Measurements from ENCODE around the gene RUNX2.

Gene RUNX2

DNA sequence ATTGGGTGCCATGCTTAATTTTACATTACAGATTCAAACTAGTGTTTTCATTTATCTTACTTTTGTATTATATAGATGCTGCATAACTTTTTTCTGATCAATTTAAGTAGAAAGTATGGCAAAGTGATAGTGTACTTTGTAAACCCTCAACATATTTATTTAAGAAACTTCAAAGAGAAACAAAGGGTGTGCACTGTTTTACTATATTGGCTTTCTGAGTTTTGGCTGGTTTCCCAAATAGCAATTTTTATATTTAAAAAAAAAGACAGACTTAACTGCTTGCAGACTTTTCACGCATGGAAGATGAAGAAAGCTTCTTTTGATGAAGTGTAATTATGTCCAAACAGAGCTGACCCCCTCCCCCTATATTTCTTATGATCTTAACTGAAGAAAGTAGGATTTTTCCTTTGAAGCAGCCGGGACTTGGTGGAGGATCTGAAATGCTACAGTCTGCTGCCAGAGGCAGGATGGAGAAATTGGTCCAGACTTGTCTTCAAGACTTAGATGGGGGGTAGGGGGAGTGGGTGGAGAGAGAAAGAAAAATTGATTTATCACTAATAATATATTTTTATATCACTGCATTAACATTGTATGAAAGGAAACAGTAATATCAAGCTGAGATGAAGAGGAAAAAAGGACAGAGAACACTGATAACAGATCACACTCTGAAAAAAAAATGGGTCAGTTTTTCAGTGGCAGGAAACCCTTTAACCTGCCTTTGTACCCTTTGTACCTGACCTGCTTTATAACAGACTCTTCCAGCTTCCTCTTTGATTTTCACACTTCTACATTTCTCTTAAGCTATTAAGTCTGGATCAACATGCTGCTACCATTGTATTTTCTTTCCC lies 105.6 kb downstream of the RUNX2 start:
- ATAC-seq (ENCODE audit: low read depth) (no peak), DNase-seq (ENCODE audit: low spot score) (no peak)
- Histone ChIP-seq H3K9me3 (ENCODE audit: severe bottlenecking) (no peaks in the 10 kb centered on the region), H3K27me3 (ENCODE audit: insufficient read depth, poor library complexity, severe bottlenecking) (no peaks in the 10 kb centered on the region), H3K27ac (ENCODE audit: poor library complexity, severe bottlenecking) (peak overlapping the region; percentile 88), H3K4me1 (ENCODE audit: insufficient read depth, poor library complexity, severe bottlenecking) (peaks cover 56% of the 10 kb centered on the region), H3K4me3 (ENCODE audit: severe bottlenecking) (no peak overlapping the region), H3K36me3 (ENCODE audit: low read depth) (peaks cover 35% of the 10 kb centered on the region)
- TF ChIP-seq CTCF (IDR thresholded peaks at IDR 0.05; ENCODE audit: poor library complexity, severe bottlenecking), result no peak

- H3K4me3 ChIP-seq (ENCODE audit: severe bottlenecking), result no peak overlapping the region
- no peak for TF ChIP-seq CTCF (IDR thresholded peaks at IDR 0.05; ENCODE audit: poor library complexity, severe bottlenecking)
- peaks cover 62% of the 10 kb centered on the region for H3K4me1 ChIP-seq (ENCODE audit: insufficient read depth, poor library complexity, severe bottlenecking)
- H3K27me3 ChIP-seq (ENCODE audit: insufficient read depth, poor library complexity, severe bottlenecking), result no peaks in the 10 kb centered on the region
- H3K36me3 ChIP-seq (ENCODE audit: low read depth), result peaks cover 41% of the 10 kb centered on the region
- ATAC-seq (ENCODE audit: low read depth), result no peak
- peak overlapping the region; percentile 88 for H3K27ac ChIP-seq (ENCODE audit: poor library complexity, severe bottlenecking)
- no peaks in the 10 kb centered on the region for H3K9me3 ChIP-seq (ENCODE audit: severe bottlenecking)
- no peak for DNase-seq (ENCODE audit: low spot score)
Observed at GRCh38 chr6:45434381-45434700, 106.2 kb downstream of the RUNX2 start.

DNA sequence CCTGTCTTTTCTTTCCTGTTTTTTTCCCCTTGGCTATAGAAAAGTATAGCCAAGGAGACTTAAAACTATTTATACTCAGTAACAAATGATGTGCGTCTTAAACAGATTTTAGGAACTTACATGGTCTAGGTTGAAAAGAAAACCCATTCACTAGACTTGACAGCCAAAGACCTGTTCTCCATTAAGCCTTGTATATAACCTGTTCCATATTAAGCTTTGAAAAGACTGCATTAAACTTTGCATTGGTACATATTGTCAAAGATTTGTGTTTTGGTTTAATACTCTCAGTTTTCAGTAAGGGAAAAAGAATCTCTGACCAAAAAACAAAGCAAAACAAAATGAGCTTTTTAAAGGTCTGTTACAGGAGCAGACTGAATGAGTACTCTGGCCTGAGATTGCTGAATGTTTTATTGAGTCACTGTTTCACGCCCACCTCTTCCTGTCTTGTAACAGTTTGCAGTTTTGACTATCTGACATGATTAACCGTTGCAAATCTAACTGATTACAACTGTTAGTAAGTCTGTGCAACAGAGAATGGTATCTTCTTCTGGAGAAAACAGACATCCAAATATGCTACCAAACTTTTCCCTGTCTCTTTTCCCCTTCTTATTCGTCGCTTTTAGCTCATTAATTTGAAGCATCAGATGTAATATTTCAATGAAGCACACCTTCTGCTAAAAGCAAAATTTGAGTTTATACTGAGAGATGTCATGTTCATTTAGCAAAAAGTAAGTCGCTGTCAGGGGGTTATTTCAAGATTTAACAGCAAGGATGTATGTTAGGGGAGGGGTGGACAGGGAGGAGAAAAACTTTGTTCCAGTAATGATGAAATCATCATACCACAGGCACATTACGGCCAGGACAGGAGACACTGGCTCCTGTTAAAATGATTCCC lies 108.7 kb downstream of the RUNX2 start:
- Histone ChIP-seq H3K36me3 (ENCODE audit: low read depth) (peaks cover 46% of the 10 kb centered on the region), H3K4me1 (ENCODE audit: insufficient read depth, poor library complexity, severe bottlenecking) (peaks cover 65% of the 10 kb centered on the region), H3K27ac (ENCODE audit: poor library complexity, severe bottlenecking) (peak overlapping the region; percentile 88), H3K4me3 (ENCODE audit: severe bottlenecking) (no peak overlapping the region), H3K9me3 (ENCODE audit: severe bottlenecking) (no peaks in the 10 kb centered on the region), H3K27me3 (ENCODE audit: insufficient read depth, poor library complexity, severe bottlenecking) (no peaks in the 10 kb centered on the region)
- ATAC-seq (ENCODE audit: low read depth) (peak; percentile 81), DNase-seq (ENCODE audit: low spot score) (no peak)
- TF ChIP-seq CTCF (IDR thresholded peaks at IDR 0.05; ENCODE audit: poor library complexity, severe bottlenecking), result no peak

- peak overlapping the region; percentile 88 for H3K27ac ChIP-seq (ENCODE audit: poor library complexity, severe bottlenecking)
- H3K4me1 ChIP-seq (ENCODE audit: insufficient read depth, poor library complexity, severe bottlenecking), result peaks cover 60% of the 10 kb centered on the region
- DNase-seq (ENCODE audit: low spot score), result no peak
- no peaks in the 10 kb centered on the region for H3K27me3 ChIP-seq (ENCODE audit: insufficient read depth, poor library complexity, severe bottlenecking)
- peaks cover 40% of the 10 kb centered on the region for H3K36me3 ChIP-seq (ENCODE audit: low read depth)
- no peak for ATAC-seq (ENCODE audit: low read depth)
- H3K9me3 ChIP-seq (ENCODE audit: severe bottlenecking), result no peaks in the 10 kb centered on the region
- no peak overlapping the region for H3K4me3 ChIP-seq (ENCODE audit: severe bottlenecking)
- no peak for TF ChIP-seq CTCF (IDR thresholded peaks at IDR 0.05; ENCODE audit: poor library complexity, severe bottlenecking)
Observed at GRCh38 chr6:45437439-45437815, 109.3 kb downstream of the RUNX2 start.

Data from RWPE2 (cell line).